Measurements from ENCODE around the gene SPOPL. TPM values are rescaled to one million over a fixed set of nuclear protein-coding genes. Genes with fewer than 3 reads are reported as not detected.

Gene SPOPL
- total RNA-seq, 4 donors from 2014 or later = 30.5 to 49.0 (median 43.6) TPM

- no peak for TF ChIP-seq EP300 (IDR thresholded peaks at IDR 0.05)
- no peak for TF ChIP-seq CTCF (IDR thresholded peaks at IDR 0.05)
- DNase-seq (ENCODE audit: extremely low spot score) = no peak
- 93% methylated on average over 3 of the region's 3 CpGs for WGBS
- H3K36me3 ChIP-seq = no peaks in the 10 kb centered on the region
- no peak overlapping the region for H3K27ac ChIP-seq (replicated peaks in 1 of 4)
- no peaks in the 10 kb centered on the region for H3K9me3 ChIP-seq
- no peaks in the 10 kb centered on the region for H3K27me3 ChIP-seq
- H3K4me1 ChIP-seq = peaks cover 9 to 41% (median 34%) of the 10 kb centered on the region in 4 donors
- no peak overlapping the region for H3K4me3 ChIP-seq
- intact Hi-C loops (cut with DNase I) = no loop called here
These were observed 12.6 kb downstream of the SPOPL start for GRCh38 chr2:138514173-138514572.

GRCh38 chr2:138515092-138515491 is 13.5 kb downstream of the SPOPL start:
- H3K9me3 ChIP-seq = no peaks in the 10 kb centered on the region
- intact Hi-C loops (cut with DNase I) = no loop called here
- H3K27ac ChIP-seq (replicated peaks in 1 of 4) = no peak overlapping the region
- H3K27me3 ChIP-seq = no peaks in the 10 kb centered on the region
- no peak for TF ChIP-seq POLR2AphosphoS5 (IDR thresholded peaks at IDR 0.05)
- no peak for TF ChIP-seq EP300 (IDR thresholded peaks at IDR 0.05)
- TF ChIP-seq CTCF (IDR thresholded peaks at IDR 0.05) = no peak
- TF ChIP-seq POLR2A (IDR thresholded peaks at IDR 0.05; ENCODE audit: low read depth) = no peak
- WGBS = 90% methylated on average over 3 of the region's 3 CpGs
- DNase-seq (ENCODE audit: extremely low spot score) = no peak
- peaks cover 16 to 49% (median 40%) of the 10 kb centered on the region in 4 donors for H3K4me1 ChIP-seq
- H3K36me3 ChIP-seq = no peaks in the 10 kb centered on the region
- H3K4me3 ChIP-seq = no peak overlapping the region

GRCh38 chr2:138516030-138516704 is 14.6 kb downstream of the SPOPL start:
- intact Hi-C loops (cut with DNase I) = no loop called here
- Histone ChIP-seq H3K4me3 (no peak overlapping the region), H3K27ac (replicated peaks in 1 of 4) (no peak overlapping the region), H3K36me3 (no peaks in the 10 kb centered on the region), H3K4me1 (peaks cover 16 to 54% (median 47%) of the 10 kb centered on the region in 4 donors), H3K27me3 (no peaks in the 10 kb centered on the region), H3K9me3 (no peaks in the 10 kb centered on the region)
- TF ChIP-seq CTCF (IDR thresholded peaks at IDR 0.05) = no peak
- TF ChIP-seq EP300 (IDR thresholded peaks at IDR 0.05) = no peak
- no peak for TF ChIP-seq POLR2A (IDR thresholded peaks at IDR 0.05; ENCODE audit: low read depth)
- no peak for TF ChIP-seq POLR2AphosphoS5 (IDR thresholded peaks at IDR 0.05)
- WGBS = 73% methylated on average over 3 of the region's 3 CpGs
- no peak for DNase-seq (ENCODE audit: extremely low spot score)

- Histone ChIP-seq H3K27ac (replicated peaks in 1 of 4) (no peak overlapping the region), H3K27me3 (no peaks in the 10 kb centered on the region), H3K36me3 (peaks cover 0 to 3% (median 0%) of the 10 kb centered on the region in 4 donors), H3K9me3 (no peaks in the 10 kb centered on the region), H3K4me1 (peaks cover 16 to 69% (median 59%) of the 10 kb centered on the region in 4 donors), H3K4me3 (no peak overlapping the region)
- intact Hi-C loops (cut with DNase I) = no loop called here
- DNase-seq (ENCODE audit: extremely low spot score) = no peak
- no peak for TF ChIP-seq EP300 (IDR thresholded peaks at IDR 0.05)
- no peak for TF ChIP-seq POLR2AphosphoS5 (IDR thresholded peaks at IDR 0.05)
- TF ChIP-seq POLR2A (IDR thresholded peaks at IDR 0.05; ENCODE audit: low read depth) = no peak
- TF ChIP-seq CTCF (IDR thresholded peaks at IDR 0.05) = no peak
- WGBS = 100% methylated on average over 1 of the region's 1 CpG
These were observed 17.3 kb downstream of the SPOPL start for GRCh38 chr2:138518860-138519259.

GRCh38 chr2:138521821-138522220 is 20.3 kb downstream of the SPOPL start:
- no peak for TF ChIP-seq EP300 (IDR thresholded peaks at IDR 0.05)
- no peak for TF ChIP-seq POLR2A (IDR thresholded peaks at IDR 0.05; ENCODE audit: low read depth)
- no peak overlapping the region for H3K27ac ChIP-seq (replicated peaks in 1 of 4)
- no peak overlapping the region for H3K4me3 ChIP-seq
- intact Hi-C loops (cut with DNase I) = no loop called here
- H3K9me3 ChIP-seq = no peaks in the 10 kb centered on the region
- DNase-seq (ENCODE audit: extremely low spot score) = no peak
- H3K36me3 ChIP-seq = peaks cover 0 to 7% (median 0%) of the 10 kb centered on the region in 4 donors
- peaks cover 8 to 47% (median 36%) of the 10 kb centered on the region in 4 donors for H3K4me1 ChIP-seq
- no peaks in the 10 kb centered on the region for H3K27me3 ChIP-seq
- 90% methylated on average over 5 of the region's 5 CpGs for whole genome bisulfite sequencing
